Measurements from ENCODE around the gene MNAT1. TPM values are rescaled to one million over a fixed set of nuclear protein-coding genes. Genes with fewer than 3 reads are reported as not detected.

MNAT1 gene
- total and polyA plus RNA-seq, 2 experiments from 2014 or later = 51.6 to 85.0 TPM

DNA sequence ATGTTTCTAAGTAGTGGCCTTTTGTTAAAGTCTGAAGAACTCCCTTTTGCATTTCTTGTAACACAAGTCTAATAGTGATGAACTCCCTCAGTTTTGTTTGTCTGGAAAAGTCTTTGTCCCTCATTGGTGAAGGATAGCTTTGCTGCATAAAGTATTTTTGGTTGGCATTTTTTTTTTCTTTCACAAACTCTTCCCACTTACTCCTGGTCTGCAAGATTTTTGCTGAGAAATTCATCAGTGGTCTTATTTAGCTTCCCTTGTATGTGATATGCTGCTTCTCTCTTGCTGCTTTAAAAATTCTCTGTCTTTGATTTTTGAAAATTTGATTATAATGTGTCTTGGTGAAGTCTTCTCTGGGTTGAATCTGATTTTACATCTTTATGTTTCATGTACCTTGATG lies 223.6 kb downstream of the MNAT1 start:
- no peak overlapping the region for H3K27ac Mint-ChIP-seq
- Histone ChIP-seq H3K79me2 (replicated peaks; ENCODE audit: insufficient read depth) (peaks cover 4% of the 10 kb centered on the region), H3K36me3 (ENCODE audit: insufficient read depth) (peaks cover 3% of the 10 kb centered on the region; the same call in 1 of the 2 replicates), H4K20me1 (replicated peaks; ENCODE audit: insufficient read depth) (no peaks in the 10 kb centered on the region), H2AFZ (no peak overlapping the region), H3K4me2 (no peak overlapping the region), H3F3A (replicated peaks; ENCODE audit: low read depth) (no peaks in the 10 kb centered on the region), H3K9me2 (ENCODE audit: insufficient read depth) (no peaks in the 10 kb centered on the region), H3K27ac (ENCODE audit: low read depth) (no peak overlapping the region), H3K27me3 (ENCODE audit: insufficient read depth) (no peaks in the 10 kb centered on the region), H3K4me1 (ENCODE audit: insufficient read depth) (no peaks in the 10 kb centered on the region), H3K4me3 (no peak overlapping the region)
- DNase-seq (ENCODE audit: low spot score) (no peak), ATAC-seq (no peak)
- peaks cover 39% of the 10 kb centered on the region for H3K9me3 Mint-ChIP-seq
- H3K36me3 Mint-ChIP-seq (ENCODE audit: low read depth) = peaks cover 43% of the 10 kb centered on the region
- TF ChIP-seq ZNF331 (CRISPR knock-in tag; IDR thresholded peaks at IDR 0.05; ENCODE audit: low read depth) = no peak
- TF ChIP-seq JUNB (IDR thresholded peaks at IDR 0.05; ENCODE audit: unreplicated experiment) = no peak
- TF ChIP-seq, protein P1, sequence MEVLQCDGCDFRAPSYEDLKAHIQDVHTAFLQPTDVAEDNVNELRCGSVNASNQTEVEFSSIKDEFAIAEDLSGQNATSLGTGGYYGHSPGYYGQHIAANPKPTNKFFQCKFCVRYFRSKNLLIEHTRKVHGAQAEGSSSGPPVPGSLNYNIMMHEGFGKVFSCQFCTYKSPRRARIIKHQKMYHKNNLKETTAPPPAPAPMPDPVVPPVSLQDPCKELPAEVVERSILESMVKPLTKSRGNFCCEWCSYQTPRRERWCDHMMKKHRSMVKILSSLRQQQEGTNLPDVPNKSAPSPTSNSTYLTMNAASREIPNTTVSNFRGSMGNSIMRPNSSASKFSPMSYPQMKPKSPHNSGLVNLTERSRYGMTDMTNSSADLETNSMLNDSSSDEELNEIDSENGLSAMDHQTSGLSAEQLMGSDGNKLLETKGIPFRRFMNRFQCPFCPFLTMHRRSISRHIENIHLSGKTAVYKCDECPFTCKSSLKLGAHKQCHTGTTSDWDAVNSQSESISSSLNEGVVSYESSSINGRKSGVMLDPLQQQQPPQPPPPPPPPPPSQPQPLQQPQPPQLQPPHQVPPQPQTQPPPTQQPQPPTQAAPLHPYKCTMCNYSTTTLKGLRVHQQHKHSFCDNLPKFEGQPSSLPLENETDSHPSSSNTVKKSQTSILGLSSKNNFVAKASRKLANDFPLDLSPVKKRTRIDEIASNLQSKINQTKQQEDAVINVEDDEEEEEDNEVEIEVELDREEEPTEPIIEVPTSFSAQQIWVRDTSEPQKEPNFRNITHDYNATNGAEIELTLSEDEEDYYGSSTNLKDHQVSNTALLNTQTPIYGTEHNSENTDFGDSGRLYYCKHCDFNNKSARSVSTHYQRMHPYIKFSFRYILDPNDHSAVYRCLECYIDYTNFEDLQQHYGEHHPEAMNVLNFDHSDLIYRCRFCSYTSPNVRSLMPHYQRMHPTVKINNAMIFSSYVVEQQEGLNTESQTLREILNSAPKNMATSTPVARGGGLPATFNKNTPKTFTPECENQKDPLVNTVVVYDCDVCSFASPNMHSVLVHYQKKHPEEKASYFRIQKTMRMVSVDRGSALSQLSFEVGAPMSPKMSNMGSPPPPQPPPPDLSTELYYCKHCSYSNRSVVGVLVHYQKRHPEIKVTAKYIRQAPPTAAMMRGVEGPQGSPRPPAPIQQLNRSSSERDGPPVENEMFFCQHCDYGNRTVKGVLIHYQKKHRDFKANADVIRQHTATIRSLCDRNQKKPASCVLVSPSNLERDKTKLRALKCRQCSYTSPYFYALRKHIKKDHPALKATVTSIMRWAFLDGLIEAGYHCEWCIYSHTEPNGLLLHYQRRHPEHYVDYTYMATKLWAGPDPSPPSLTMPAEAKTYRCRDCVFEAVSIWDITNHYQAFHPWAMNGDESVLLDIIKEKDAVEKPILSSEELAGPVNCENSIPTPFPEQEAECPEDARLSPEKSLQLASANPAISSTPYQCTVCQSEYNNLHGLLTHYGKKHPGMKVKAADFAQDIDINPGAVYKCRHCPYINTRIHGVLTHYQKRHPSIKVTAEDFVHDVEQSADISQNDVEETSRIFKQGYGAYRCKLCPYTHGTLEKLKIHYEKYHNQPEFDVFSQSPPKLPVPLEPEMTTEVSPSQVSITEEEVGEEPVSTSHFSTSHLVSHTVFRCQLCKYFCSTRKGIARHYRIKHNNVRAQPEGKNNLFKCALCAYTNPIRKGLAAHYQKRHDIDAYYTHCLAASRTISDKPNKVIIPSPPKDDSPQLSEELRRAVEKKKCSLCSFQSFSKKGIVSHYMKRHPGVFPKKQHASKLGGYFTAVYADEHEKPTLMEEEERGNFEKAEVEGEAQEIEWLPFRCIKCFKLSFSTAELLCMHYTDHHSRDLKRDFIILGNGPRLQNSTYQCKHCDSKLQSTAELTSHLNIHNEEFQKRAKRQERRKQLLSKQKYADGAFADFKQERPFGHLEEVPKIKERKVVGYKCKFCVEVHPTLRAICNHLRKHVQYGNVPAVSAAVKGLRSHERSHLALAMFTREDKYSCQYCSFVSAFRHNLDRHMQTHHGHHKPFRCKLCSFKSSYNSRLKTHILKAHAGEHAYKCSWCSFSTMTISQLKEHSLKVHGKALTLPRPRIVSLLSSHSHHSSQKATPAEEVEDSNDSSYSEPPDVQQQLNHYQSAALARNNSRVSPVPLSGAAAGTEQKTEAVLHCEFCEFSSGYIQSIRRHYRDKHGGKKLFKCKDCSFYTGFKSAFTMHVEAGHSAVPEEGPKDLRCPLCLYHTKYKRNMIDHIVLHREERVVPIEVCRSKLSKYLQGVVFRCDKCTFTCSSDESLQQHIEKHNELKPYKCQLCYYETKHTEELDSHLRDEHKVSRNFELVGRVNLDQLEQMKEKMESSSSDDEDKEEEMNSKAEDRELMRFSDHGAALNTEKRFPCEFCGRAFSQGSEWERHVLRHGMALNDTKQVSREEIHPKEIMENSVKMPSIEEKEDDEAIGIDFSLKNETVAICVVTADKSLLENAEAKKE (CRISPR knock-in tag; IDR thresholded peaks at IDR 0.05) = no peak
- no peak for TF ChIP-seq EZH2 (IDR thresholded peaks at IDR 0.05; ENCODE audit: low read depth, unreplicated experiment)
- TF ChIP-seq, protein P2, sequence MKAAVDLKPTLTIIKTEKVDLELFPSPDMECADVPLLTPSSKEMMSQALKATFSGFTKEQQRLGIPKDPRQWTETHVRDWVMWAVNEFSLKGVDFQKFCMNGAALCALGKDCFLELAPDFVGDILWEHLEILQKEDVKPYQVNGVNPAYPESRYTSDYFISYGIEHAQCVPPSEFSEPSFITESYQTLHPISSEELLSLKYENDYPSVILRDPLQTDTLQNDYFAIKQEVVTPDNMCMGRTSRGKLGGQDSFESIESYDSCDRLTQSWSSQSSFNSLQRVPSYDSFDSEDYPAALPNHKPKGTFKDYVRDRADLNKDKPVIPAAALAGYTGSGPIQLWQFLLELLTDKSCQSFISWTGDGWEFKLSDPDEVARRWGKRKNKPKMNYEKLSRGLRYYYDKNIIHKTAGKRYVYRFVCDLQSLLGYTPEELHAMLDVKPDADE (IDR thresholded peaks at IDR 0.05) = no peak
- TF ChIP-seq, protein P3, sequence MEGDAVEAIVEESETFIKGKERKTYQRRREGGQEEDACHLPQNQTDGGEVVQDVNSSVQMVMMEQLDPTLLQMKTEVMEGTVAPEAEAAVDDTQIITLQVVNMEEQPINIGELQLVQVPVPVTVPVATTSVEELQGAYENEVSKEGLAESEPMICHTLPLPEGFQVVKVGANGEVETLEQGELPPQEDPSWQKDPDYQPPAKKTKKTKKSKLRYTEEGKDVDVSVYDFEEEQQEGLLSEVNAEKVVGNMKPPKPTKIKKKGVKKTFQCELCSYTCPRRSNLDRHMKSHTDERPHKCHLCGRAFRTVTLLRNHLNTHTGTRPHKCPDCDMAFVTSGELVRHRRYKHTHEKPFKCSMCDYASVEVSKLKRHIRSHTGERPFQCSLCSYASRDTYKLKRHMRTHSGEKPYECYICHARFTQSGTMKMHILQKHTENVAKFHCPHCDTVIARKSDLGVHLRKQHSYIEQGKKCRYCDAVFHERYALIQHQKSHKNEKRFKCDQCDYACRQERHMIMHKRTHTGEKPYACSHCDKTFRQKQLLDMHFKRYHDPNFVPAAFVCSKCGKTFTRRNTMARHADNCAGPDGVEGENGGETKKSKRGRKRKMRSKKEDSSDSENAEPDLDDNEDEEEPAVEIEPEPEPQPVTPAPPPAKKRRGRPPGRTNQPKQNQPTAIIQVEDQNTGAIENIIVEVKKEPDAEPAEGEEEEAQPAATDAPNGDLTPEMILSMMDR (conservative IDR thresholded peaks at IDR 0.05; ENCODE audit: low read depth in 2 of 2) = no peak
- no peak for TF ChIP-seq CREB1 (CRISPR knock-in tag; IDR thresholded peaks at IDR 0.05; ENCODE audit: low read depth)
- TF ChIP-seq NANOG (IDR thresholded peaks at IDR 0.05; ENCODE audit: borderline replicate concordance) = no peak
- TF ChIP-seq, protein P4, sequence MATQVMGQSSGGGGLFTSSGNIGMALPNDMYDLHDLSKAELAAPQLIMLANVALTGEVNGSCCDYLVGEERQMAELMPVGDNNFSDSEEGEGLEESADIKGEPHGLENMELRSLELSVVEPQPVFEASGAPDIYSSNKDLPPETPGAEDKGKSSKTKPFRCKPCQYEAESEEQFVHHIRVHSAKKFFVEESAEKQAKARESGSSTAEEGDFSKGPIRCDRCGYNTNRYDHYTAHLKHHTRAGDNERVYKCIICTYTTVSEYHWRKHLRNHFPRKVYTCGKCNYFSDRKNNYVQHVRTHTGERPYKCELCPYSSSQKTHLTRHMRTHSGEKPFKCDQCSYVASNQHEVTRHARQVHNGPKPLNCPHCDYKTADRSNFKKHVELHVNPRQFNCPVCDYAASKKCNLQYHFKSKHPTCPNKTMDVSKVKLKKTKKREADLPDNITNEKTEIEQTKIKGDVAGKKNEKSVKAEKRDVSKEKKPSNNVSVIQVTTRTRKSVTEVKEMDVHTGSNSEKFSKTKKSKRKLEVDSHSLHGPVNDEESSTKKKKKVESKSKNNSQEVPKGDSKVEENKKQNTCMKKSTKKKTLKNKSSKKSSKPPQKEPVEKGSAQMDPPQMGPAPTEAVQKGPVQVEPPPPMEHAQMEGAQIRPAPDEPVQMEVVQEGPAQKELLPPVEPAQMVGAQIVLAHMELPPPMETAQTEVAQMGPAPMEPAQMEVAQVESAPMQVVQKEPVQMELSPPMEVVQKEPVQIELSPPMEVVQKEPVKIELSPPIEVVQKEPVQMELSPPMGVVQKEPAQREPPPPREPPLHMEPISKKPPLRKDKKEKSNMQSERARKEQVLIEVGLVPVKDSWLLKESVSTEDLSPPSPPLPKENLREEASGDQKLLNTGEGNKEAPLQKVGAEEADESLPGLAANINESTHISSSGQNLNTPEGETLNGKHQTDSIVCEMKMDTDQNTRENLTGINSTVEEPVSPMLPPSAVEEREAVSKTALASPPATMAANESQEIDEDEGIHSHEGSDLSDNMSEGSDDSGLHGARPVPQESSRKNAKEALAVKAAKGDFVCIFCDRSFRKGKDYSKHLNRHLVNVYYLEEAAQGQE (IDR thresholded peaks at IDR 0.05; ENCODE audit: unreplicated experiment) = no peak
- no peak for TF ChIP-seq EZH2phosphoT487 (IDR thresholded peaks at IDR 0.05; ENCODE audit: unreplicated experiment)
- H3K4me1 Mint-ChIP-seq = no peaks in the 10 kb centered on the region; the same call in 2 of the 3 replicates
- H3K27me3 Mint-ChIP-seq (ENCODE audit: insufficient read depth, low read depth, poor library complexity) = no peaks in the 10 kb centered on the region
- H3K4me3 Mint-ChIP-seq = no peak overlapping the region
